AG09309 (cell line): Measurements from ENCODE around the gene MUC15.

Experiments used
- DNase-seq: peaks from one replicate; pipeline ENCODE4 v3.0.0-alpha.2; 2010; ENCODE audit warnings: low read depth
- H3K4me3 ChIP-seq: 2 replicates; pipeline ENCODE4 v1.5.1; 2011; ENCODE audit warnings: mild to moderate bottlenecking, low read depth, low read length, moderate library complexity; ENCODE audit not compliant: control insufficient read depth
- CTCF ChIP-seq: IDR thresholded peaks from 2 replicates; pipeline ENCODE4 v1.5.1; 2011; ENCODE audit warnings: mild to moderate bottlenecking, low read depth, low read length, inconsistent platforms; ENCODE audit not compliant: insufficient read depth, control insufficient read depth; ENCODE audit errors: missing control alignments

Gene MUC15

GRCh38 chr11:26510164-26510563 is 61.9 kb downstream of the MUC15 start:
- H3K4me3 ChIP-seq: no peak overlapping the region
- no peak for TF ChIP-seq CTCF
- DNase-seq: no peak
